ENCODE data around the gene ZC3H7A.
A peak's percentile ranks its signal among the peaks of the same experiment; 100 is the strongest.
"Not testable (repeated sequence)": the region's sequence is repeated elsewhere in the genome, so short reads cannot be mapped to it uniquely, and the experiment has no call there.

The ZC3H7A gene

DNA sequence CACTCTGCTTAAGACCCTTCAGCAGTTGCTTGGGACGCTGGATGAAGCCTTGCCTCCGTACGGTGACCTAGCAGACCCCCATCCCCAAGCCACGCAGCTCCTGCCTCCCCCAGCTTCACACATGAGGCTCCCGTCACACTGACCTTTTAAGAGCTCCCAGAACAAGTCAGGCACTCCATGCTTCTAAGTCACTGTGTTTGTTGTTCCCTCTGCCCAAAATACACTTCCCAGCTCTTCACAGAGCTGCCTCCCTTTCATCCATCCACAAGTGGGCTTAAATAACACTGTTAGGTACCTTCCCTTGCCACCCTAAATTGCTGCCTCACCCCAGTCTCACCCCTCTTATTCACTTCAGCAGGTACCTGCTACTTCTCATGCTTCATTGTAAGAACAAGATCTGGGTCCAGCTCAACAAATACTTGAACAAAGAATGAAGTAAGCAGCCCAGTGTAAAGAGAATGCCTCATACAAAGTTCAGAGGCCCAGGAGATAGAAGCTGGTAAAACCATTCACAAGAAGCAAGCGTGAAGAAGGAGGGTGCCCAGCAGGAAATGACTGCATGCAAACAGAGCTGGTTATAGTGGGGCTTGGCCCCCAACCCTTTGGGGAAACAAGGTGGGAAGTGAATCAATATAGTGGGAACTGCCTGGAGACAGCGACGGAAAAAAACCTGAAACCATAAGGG is 5.8 kb downstream of the ZC3H7A start:
- H4K20me1 ChIP-seq (ENCODE audit: insufficient read depth, low read length): peaks cover 20% of the 10 kb centered on the region
- no peaks in the 10 kb centered on the region; the same call in 1 of the 2 replicates for H3K36me3 ChIP-seq (replicated peaks; ENCODE audit: insufficient read depth, low read length)
- no peaks in the 10 kb centered on the region for H3K9me3 ChIP-seq (replicated peaks; ENCODE audit: insufficient read depth, low read length)
- H3K4me1 ChIP-seq (ENCODE audit: low read length): 0 out of 2 replicates have a peak, but pooled peaks cover 11% of the 10 kb centered on the region
- H3K4me2 ChIP-seq (ENCODE audit: low read depth, low read length): no peak overlapping the region
- H3K27ac ChIP-seq (ENCODE audit: low read length): no peak overlapping the region
- H3F3A ChIP-seq (ENCODE audit: insufficient read depth, low read length): peaks cover 16% of the 10 kb centered on the region
- no peak overlapping the region for H3K4me3 ChIP-seq (ENCODE audit: low read length)
- H3K79me2 ChIP-seq (ENCODE audit: low read length): peaks cover 100% of the 10 kb centered on the region
- H3K9ac ChIP-seq (ENCODE audit: low read length): no peak overlapping the region
- TF ChIP-seq EZH2 (optimal IDR thresholded peaks at IDR 0.05; ENCODE audit: low read depth, low read length): no peak
- TF ChIP-seq EZH2phosphoT487 (IDR thresholded peaks at IDR 0.05; ENCODE audit: low read length): no peak
- TF ChIP-seq, protein P1, sequence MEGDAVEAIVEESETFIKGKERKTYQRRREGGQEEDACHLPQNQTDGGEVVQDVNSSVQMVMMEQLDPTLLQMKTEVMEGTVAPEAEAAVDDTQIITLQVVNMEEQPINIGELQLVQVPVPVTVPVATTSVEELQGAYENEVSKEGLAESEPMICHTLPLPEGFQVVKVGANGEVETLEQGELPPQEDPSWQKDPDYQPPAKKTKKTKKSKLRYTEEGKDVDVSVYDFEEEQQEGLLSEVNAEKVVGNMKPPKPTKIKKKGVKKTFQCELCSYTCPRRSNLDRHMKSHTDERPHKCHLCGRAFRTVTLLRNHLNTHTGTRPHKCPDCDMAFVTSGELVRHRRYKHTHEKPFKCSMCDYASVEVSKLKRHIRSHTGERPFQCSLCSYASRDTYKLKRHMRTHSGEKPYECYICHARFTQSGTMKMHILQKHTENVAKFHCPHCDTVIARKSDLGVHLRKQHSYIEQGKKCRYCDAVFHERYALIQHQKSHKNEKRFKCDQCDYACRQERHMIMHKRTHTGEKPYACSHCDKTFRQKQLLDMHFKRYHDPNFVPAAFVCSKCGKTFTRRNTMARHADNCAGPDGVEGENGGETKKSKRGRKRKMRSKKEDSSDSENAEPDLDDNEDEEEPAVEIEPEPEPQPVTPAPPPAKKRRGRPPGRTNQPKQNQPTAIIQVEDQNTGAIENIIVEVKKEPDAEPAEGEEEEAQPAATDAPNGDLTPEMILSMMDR (IDR thresholded peaks at IDR 0.05; ENCODE audit: low read length): no peak
- H2AFZ ChIP-seq (ENCODE audit: low read length): no peak overlapping the region
- DNase-seq: no peak
- no peaks in the 10 kb centered on the region for H3K9me2 ChIP-seq (replicated peaks; ENCODE audit: insufficient read depth, low read length)
- H3K27me3 ChIP-seq (replicated peaks; ENCODE audit: insufficient read depth, low read length): no peaks in the 10 kb centered on the region

- DNase-seq: no peak
- no peak overlapping the region for H2AFZ ChIP-seq (ENCODE audit: low read length)
- H3K4me3 ChIP-seq (ENCODE audit: low read length): no peak overlapping the region
- no peak for TF ChIP-seq EZH2phosphoT487 (IDR thresholded peaks at IDR 0.05; ENCODE audit: low read length)
- TF ChIP-seq EZH2 (optimal IDR thresholded peaks at IDR 0.05; ENCODE audit: low read depth, low read length): no peak
- TF ChIP-seq, protein P1 (IDR thresholded peaks at IDR 0.05; ENCODE audit: low read length): no peak
- peaks cover 18% of the 10 kb centered on the region for H4K20me1 ChIP-seq (ENCODE audit: insufficient read depth, low read length)
- no peak overlapping the region for H3K27ac ChIP-seq (ENCODE audit: low read length)
- H3K36me3 ChIP-seq (replicated peaks; ENCODE audit: insufficient read depth, low read length): no peaks in the 10 kb centered on the region; the same call in 1 of the 2 replicates
- H3K27me3 ChIP-seq (replicated peaks; ENCODE audit: insufficient read depth, low read length): no peaks in the 10 kb centered on the region
- peaks cover 10% of the 10 kb centered on the region for H3K4me1 ChIP-seq (ENCODE audit: low read length)
- H3F3A ChIP-seq (ENCODE audit: insufficient read depth, low read length): peaks cover 19% of the 10 kb centered on the region
- H3K9me3 ChIP-seq (replicated peaks; ENCODE audit: insufficient read depth, low read length): no peaks in the 10 kb centered on the region
- peaks cover 97% of the 10 kb centered on the region for H3K79me2 ChIP-seq (ENCODE audit: low read length)
- no peak overlapping the region for H3K9ac ChIP-seq (ENCODE audit: low read length)
- H3K4me2 ChIP-seq (ENCODE audit: low read depth, low read length): no peak overlapping the region
- no peaks in the 10 kb centered on the region for H3K9me2 ChIP-seq (replicated peaks; ENCODE audit: insufficient read depth, low read length)
Measured at GRCh38 chr16:11788914-11789313, 8.1 kb downstream of the ZC3H7A start.

DNA sequence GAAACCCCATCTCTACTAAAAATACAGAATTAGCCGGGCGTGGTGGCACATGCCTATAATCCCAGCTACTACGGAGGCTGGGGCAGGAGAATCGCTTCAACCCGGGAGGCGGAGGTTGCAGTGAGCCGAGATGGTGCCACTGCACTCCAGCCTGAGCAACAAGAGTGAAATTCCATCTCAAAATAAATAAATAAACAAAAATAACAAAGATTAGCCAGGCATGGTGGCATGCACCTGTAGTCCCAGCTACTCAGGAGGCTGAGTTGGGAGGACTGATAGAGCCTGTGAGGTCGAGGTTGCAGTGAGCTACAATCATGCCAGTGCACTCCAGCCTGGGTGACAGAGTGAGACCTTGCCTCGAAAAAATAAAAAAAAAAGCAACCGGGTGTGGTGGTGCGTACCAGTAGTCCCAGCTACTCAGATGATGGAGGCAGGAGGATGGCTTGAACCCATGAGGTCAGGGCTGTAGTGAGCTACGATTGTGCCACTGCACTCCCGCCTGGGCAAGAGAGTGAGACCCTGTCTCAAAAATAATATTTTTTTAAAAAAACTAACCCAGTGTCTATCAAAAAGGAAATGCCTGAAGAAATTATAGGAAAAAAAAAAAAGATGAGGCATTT is 12.0 kb downstream of the ZC3H7A start:
- H3K79me2 ChIP-seq (ENCODE audit: low read length): peaks cover 94% of the 10 kb centered on the region
- H3K36me3 ChIP-seq (replicated peaks; ENCODE audit: insufficient read depth, low read length); H3K4me3 ChIP-seq (ENCODE audit: low read length); H3K9me2 ChIP-seq (replicated peaks; ENCODE audit: insufficient read depth, low read length); H3K4me2 ChIP-seq (ENCODE audit: low read depth, low read length); H3K9ac ChIP-seq (ENCODE audit: low read length); H3K27ac ChIP-seq (ENCODE audit: low read length); H3K9me3 ChIP-seq (replicated peaks; ENCODE audit: insufficient read depth, low read length); H3K27me3 ChIP-seq (replicated peaks; ENCODE audit: insufficient read depth, low read length); DNase-seq; H2AFZ ChIP-seq (ENCODE audit: low read length); H4K20me1 ChIP-seq (ENCODE audit: insufficient read depth, low read length): not testable (repeated sequence)
- peaks cover 19% of the 10 kb centered on the region for H3F3A ChIP-seq (ENCODE audit: insufficient read depth, low read length)
- H3K4me1 ChIP-seq (ENCODE audit: low read length): peaks cover 20% of the 10 kb centered on the region

- Histone ChIP-seq H3K4me1 (ENCODE audit: low read length) (peaks cover 20% of the 10 kb centered on the region), H3F3A (ENCODE audit: insufficient read depth, low read length) (peaks cover 19% of the 10 kb centered on the region), H3K79me2 (ENCODE audit: low read length) (peaks cover 94% of the 10 kb centered on the region), H3K4me2 (ENCODE audit: low read depth, low read length) (peak overlapping the region; percentile 60; the same call in 1 of the 2 replicates), H3K27ac (ENCODE audit: low read length) (peak overlapping the region; percentile 80; the same call in 1 of the 2 replicates)
- not testable (repeated sequence) for H2AFZ ChIP-seq (ENCODE audit: low read length); H3K4me3 ChIP-seq (ENCODE audit: low read length); H3K9ac ChIP-seq (ENCODE audit: low read length); DNase-seq; H3K9me2 ChIP-seq (replicated peaks; ENCODE audit: insufficient read depth, low read length); H3K36me3 ChIP-seq (replicated peaks; ENCODE audit: insufficient read depth, low read length); H3K27me3 ChIP-seq (replicated peaks; ENCODE audit: insufficient read depth, low read length); H3K9me3 ChIP-seq (replicated peaks; ENCODE audit: insufficient read depth, low read length); H4K20me1 ChIP-seq (ENCODE audit: insufficient read depth, low read length)
Measured at GRCh38 chr16:11784381-11784780, 12.7 kb downstream of the ZC3H7A start.
